Measurements from ENCODE around the gene PRSS27.

The PRSS27 gene

GRCh38 chr16:2749476-2749875 lies 29.5 kb upstream of the PRSS27 start:
- H3K4me1 ChIP-seq (ENCODE audit: insufficient read depth, low read length, poor library complexity, severe bottlenecking) = peaks cover 10% of the 10 kb centered on the region
- no peaks in the 10 kb centered on the region for H3K27me3 ChIP-seq (ENCODE audit: insufficient read depth, low read length, poor library complexity, severe bottlenecking)
- no peak overlapping the region for H2AFZ ChIP-seq (ENCODE audit: low read length)
- H4K20me1 ChIP-seq (ENCODE audit: insufficient read depth, low read length, poor library complexity, severe bottlenecking) = peaks cover 12% of the 10 kb centered on the region
- no peak overlapping the region for H3K4me2 ChIP-seq (ENCODE audit: low read depth, low read length, poor library complexity, severe bottlenecking)
- no peak overlapping the region for H3K9ac ChIP-seq (ENCODE audit: low read depth, low read length, poor library complexity, severe bottlenecking)
- H3K9me3 ChIP-seq (ENCODE audit: insufficient read depth, low read depth, low read length) = no peaks in the 10 kb centered on the region
- no peak for TF ChIP-seq EZH2phosphoT487 (IDR thresholded peaks at IDR 0.05; ENCODE audit: borderline replicate concordance)
- TF ChIP-seq CTCF (conservative IDR thresholded peaks at IDR 0.05; ENCODE audit: low read length) = no peak
- no peaks in the 10 kb centered on the region for H3K9me2 ChIP-seq (replicated peaks; ENCODE audit: low read depth, low read length)
- peaks cover 29% of the 10 kb centered on the region for H3K79me2 ChIP-seq (ENCODE audit: insufficient read depth, low read length)
- H3F3A ChIP-seq (ENCODE audit: low read depth) = no peaks in the 10 kb centered on the region
- no peak overlapping the region for H3K4me3 ChIP-seq (ENCODE audit: low read length, poor library complexity, severe bottlenecking)
- no peaks in the 10 kb centered on the region for H3K36me3 ChIP-seq (ENCODE audit: insufficient read depth, low read length)

DNA sequence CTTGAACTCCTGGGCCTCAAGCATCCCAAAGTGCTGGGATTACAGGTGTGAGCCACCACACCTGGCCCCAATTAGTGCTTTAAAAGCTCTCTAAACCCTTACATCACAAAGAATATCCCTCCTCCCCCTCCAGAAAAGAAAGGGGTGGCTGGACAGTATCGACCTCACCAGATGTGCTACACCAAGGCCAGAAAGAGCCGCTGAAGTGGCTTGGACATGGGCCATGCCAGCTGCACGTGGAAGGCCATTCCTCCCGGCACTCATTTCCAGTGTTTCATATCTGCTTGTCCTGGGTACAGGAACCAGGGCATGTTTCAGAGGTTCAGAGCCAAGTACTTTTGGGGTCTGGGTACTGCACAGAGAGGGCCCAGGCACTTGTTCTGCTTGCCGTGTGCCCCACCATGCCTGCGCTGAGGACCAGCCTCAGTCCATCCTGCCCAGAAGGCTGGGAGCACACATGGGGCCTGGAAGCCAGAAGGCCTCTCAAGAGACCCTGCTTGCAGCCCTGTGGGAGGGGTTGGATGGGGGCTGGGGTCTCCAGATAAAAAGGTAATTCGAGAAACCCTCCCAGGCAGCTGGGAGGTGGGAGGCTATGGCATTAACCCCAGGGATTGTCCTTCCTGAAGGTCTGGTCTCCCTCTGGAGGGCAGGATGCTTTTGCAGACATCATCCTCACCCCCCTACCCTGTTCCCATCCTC lies 28.9 kb upstream of the PRSS27 start:
- H3K9me2 ChIP-seq (replicated peaks; ENCODE audit: low read depth, low read length) = no peaks in the 10 kb centered on the region
- H3K4me3 ChIP-seq (ENCODE audit: low read length, poor library complexity, severe bottlenecking) = no peak overlapping the region
- TF ChIP-seq EZH2phosphoT487 (IDR thresholded peaks at IDR 0.05; ENCODE audit: borderline replicate concordance) = no peak
- no peak for TF ChIP-seq CTCF (conservative IDR thresholded peaks at IDR 0.05; ENCODE audit: low read length)
- peaks cover 6% of the 10 kb centered on the region for H4K20me1 ChIP-seq (ENCODE audit: insufficient read depth, low read length, poor library complexity, severe bottlenecking)
- H3K9ac ChIP-seq (ENCODE audit: low read depth, low read length, poor library complexity, severe bottlenecking) = no peak overlapping the region
- no peak overlapping the region for H3K4me2 ChIP-seq (ENCODE audit: low read depth, low read length, poor library complexity, severe bottlenecking)
- H3K36me3 ChIP-seq (ENCODE audit: insufficient read depth, low read length) = no peaks in the 10 kb centered on the region
- H2AFZ ChIP-seq (ENCODE audit: low read length) = no peak overlapping the region
- no peaks in the 10 kb centered on the region for H3K27me3 ChIP-seq (ENCODE audit: insufficient read depth, low read length, poor library complexity, severe bottlenecking)
- no peaks in the 10 kb centered on the region for H3K9me3 ChIP-seq (ENCODE audit: insufficient read depth, low read depth, low read length)
- peaks cover 10% of the 10 kb centered on the region for H3K4me1 ChIP-seq (ENCODE audit: insufficient read depth, low read length, poor library complexity, severe bottlenecking)
- H3K79me2 ChIP-seq (ENCODE audit: insufficient read depth, low read length) = peaks cover 23% of the 10 kb centered on the region
- H3F3A ChIP-seq (ENCODE audit: low read depth) = no peaks in the 10 kb centered on the region

GRCh38 chr16:2745961-2746360 lies 25.9 kb upstream of the PRSS27 start:
- no peaks in the 10 kb centered on the region for H4K20me1 ChIP-seq (ENCODE audit: insufficient read depth, low read length, poor library complexity, severe bottlenecking)

More at GRCh38 chr16:2745961-2746360, 25.9 kb upstream of the PRSS27 start:
- no peak overlapping the region for H3K4me2 ChIP-seq (ENCODE audit: low read depth, low read length, poor library complexity, severe bottlenecking)
- TF ChIP-seq CTCF (conservative IDR thresholded peaks at IDR 0.05; ENCODE audit: low read length) = no peak
- no peak for TF ChIP-seq EZH2phosphoT487 (IDR thresholded peaks at IDR 0.05; ENCODE audit: borderline replicate concordance)
- no peaks in the 10 kb centered on the region for H3K27me3 ChIP-seq (ENCODE audit: insufficient read depth, low read length, poor library complexity, severe bottlenecking)
- no peaks in the 10 kb centered on the region for H3K9me2 ChIP-seq (replicated peaks; ENCODE audit: low read depth, low read length)
- no peak overlapping the region for H2AFZ ChIP-seq (ENCODE audit: low read length)
- no peak overlapping the region for H3K9ac ChIP-seq (ENCODE audit: low read depth, low read length, poor library complexity, severe bottlenecking)
- no peaks in the 10 kb centered on the region for H3F3A ChIP-seq (ENCODE audit: low read depth)
- no peaks in the 10 kb centered on the region for H3K36me3 ChIP-seq (ENCODE audit: insufficient read depth, low read length)
- H3K79me2 ChIP-seq (ENCODE audit: insufficient read depth, low read length) = peaks cover 6% of the 10 kb centered on the region
- H3K4me3 ChIP-seq (ENCODE audit: low read length, poor library complexity, severe bottlenecking) = no peak overlapping the region
- peaks cover 4% of the 10 kb centered on the region for H3K4me1 ChIP-seq (ENCODE audit: insufficient read depth, low read length, poor library complexity, severe bottlenecking)
- no peaks in the 10 kb centered on the region for H3K9me3 ChIP-seq (ENCODE audit: insufficient read depth, low read depth, low read length)

Data from Loucy (cell line).